Embryonic facial prominence (tissue), 1 donor: ENCODE data around the gene TLCD1.
A peak's percentile ranks its signal among the peaks of the same experiment; 100 is the strongest.
"Not testable (repeated sequence)": the region's sequence is repeated elsewhere in the genome, so short reads cannot be mapped to it uniquely, and the experiment has no call there.

Source experiments
- DNase-seq: peaks from one replicate; pipeline ENCODE4 v3.0.0-alpha.2; 2016; ENCODE audit errors: extremely low spot score

The TLCD1 gene

DNA sequence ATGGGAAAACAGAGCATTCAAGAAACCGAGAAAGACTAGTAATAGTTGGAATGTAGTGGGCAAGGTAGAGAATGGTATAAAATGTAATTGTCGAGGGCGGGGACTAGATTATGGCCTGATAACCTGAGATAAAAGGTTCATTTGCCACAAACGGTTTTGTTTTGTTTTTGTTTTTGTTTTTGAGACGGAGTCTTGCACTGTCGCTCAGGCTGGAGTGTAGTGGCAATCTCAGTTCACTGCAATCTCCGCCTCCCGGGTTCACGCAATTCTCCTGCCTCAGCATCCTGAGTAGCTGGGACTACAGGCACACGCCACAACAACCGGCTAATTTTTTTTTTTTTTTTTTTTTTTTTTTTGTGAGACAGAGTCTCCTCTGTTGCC, 3.9 kb upstream of the TLCD1 start:
- DNase-seq: no peak

GRCh38 chr17:28728364-28729200, 2.5 kb upstream of the TLCD1 start, which contains the start of gene NEK8:
TSS of gene NEK8 (plus strand) at chr17:28728788. CDS start at chr17:28728814, 26 bp downstream.
- DNase-seq: peak; percentile 90

DNA sequence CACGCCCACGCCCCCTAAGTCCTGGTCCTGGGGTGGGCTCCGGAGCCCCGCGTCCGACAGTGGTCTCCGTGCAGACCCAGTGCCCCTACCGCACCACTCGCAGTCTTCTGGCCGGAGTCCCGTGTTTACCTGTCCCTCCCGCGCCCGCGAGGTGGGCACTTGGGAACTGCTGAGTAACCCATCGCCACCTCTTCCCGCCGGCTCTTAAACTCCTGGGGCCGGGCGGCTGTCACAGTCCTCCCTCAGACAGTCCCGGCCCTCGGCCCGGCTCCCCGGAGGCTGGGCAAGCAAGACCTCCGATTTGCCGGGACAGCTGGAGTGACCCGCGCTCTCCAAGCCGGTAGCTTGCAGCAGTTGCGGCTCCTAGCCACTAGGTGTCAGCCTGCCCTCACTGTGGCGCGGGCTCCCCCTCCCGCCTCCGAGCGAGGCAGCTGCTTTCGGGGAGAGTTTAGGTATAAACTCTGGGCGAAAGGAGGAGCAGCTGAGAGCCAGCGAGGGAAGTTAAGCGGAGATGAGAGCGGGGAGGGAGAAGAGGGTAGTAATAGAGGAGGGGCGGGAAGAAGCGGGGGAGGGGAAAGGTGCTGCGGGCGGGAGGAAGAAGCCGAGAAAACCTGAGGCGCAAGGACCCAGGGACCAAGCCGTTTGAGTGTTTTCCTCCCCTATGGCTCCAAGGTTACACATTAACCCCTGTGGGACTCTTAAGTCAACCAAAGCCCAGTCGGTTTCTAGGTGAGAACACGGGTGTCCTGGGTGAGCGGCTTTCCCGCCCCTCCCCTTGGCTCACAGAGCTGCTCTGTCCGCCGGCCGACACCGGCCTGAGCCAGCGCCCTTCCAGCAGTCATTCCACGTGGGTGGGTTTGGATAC, 826 bp upstream of the TLCD1 start:
- peak; percentile 87 for DNase-seq

GRCh38 chr17:28725660-28726225, 290 bp downstream of the TLCD1 start:
- no peak for DNase-seq

GRCh38 chr17:28725166-28725659, 820 bp downstream of the TLCD1 start:
- no peak for DNase-seq

GRCh38 chr17:28724500-28725165, 1.4 kb downstream of the TLCD1 start:
- DNase-seq: no peak

DNA sequence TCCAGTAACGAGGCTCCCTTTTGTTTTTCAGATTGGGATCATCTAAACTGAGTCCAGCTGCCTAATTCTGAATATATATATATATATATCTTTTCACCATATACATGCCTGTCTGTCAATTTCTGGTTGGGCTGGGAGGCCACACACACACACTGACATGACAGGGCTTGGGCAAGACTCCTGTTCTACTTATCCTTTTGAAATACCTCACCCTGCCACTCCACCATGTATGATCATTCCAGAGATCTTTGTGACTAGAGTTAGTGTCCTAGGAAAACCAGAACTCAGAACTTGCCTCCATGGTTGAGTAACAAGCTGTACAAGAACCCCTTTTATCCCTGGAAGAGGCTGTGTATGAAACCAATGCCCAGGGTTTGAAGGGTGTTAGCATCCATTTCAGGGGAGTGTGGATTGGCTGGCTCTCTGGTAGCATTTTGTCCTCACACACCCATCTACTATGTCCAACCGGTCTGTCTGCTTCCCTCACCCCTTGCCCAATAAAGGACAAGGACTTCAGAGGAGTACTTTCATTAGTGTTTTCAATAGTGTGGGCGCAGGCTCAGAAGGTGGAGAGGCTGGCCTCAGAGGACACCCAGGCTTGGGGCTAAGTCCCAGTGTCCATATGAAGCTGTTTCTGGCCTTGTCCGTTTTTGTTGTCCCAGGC, 2.1 kb downstream of the TLCD1 start:
- not testable (repeated sequence) for DNase-seq

DNA sequence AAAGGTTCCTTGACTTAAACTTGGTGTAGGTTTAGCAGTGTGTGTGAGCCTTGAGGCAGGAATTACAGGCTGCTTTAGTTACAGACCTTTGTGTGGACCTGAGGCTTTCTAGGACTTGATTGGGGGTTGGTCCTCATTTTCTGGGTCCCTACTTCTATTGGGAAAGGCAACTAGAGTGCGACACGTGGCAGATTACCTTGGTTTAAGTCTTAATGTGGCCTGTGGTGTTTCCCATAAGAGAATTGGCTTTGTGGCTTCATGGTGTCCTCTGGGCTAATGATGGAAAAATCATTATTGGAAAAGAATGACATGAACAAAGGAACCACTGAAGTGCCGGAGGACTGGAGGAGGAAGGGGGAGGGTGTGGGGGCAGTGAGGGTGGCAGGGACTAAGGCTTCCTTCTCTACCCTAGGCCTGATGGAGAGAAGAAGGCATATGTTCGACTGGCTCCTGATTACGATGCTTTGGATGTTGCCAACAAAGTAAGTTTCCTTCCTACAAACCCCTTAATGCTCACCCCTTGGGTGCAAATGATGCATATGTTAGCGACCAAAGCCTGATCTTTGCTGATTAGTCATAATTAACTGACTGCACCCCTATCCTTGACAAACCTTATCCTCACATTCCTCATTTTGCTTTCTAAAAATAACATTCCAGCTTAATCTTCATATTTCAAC, 2.7 kb downstream of the TLCD1 start:
- DNase-seq: no peak

- DNase-seq: no peak
Observed at GRCh38 chr17:28722417-28723158, 3.4 kb downstream of the TLCD1 start.

DNA sequence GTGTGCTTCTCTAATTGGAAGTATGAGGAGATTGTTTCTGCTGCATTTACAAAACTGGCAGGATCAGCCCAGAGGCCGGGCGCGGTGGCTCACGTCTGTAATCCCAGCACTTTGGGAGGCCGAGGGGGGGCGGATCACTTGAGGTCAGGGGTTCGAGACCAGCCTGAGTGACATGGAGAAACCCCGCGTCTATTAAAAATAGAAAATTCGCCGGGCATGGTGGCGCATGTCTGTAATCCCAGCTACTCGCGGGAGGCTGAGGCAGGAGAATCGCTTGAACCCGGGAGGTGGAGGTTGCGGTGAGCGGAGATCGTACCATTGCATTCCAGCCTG, 5.1 kb downstream of the TLCD1 start:
- not testable (repeated sequence) for DNase-seq

DNA sequence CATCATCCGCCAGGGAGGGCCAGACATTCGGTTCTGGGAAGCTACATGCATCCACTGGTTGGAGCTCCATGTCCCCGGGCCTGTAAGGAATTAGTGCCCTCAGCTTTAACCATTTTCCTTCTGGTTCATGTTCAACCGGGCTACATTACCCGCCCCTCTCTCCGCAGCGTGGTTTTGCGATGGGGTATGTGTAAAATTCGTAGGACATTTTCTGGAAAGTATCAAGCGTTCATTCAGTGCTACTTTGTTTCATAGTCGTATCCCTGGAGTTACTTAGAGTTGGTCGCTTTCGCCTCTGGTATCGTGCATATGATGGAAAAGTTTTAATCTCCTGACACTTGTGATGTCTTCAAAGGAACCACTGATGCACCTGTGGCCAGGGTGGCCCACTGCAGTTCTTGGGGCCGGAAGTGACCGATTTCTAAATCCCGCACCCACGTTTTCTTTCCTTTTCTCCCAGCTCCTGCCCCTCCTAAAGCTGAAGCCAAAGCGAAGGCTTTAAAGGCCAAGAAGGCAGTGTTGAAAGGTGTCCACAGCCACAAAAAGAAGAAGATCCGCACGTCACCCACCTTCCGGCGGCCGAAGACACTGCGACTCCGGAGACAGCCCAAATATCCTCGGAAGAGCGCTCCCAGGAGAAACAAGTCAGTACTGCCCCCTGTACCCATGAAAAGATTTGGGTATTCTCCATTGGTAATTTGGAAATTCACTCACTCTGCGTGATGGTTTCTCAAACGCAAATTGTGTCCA, 5.6 kb downstream of the TLCD1 start:
- DNase-seq: no peak

GRCh38 chr17:28719021-28719433, 7.0 kb downstream of the TLCD1 start:
- DNase-seq: no peak

DNA sequence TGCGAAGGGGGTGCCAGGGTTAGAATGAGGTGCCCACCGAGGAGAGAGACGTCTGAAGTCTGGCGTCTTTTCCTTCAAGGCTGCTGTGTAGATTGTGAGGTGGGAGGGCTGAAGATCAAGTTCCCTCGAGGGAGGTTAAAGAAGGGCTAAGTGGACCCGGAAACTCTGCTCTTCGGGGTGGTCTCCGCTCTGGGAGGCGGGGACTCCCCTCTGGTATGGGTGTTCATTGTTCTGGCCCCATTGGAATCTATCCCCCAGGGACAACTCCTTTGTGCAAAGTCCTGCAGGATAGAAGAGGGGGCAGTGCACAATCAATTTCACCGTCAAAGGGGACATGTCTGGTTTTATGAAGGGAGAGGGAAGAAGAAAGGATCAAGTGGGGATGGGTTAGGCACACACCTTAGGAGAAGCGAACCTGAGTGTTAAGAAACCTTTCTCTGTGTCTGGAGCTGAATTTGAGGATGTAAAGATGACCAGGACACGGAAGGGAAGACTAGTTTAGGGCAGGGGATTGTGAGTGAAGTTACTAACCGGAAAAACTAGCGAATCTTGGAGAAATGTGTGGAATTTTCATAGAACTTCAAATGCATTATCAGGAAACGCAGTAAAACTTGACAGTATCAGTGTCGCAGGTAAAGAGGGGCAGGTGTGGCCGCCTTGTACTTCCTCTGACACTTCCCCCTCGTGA, 7.6 kb downstream of the TLCD1 start:
- no peak for DNase-seq

- peak; percentile 90 for DNase-seq
Observed at GRCh38 chr17:28717578-28718332, 8.3 kb downstream of the TLCD1 start, which contains the start of gene RAB34. TSS of gene RAB34 (minus strand) at chr17:28717868. CDS start at chr17:28717266, 602 bp downstream.

DNA sequence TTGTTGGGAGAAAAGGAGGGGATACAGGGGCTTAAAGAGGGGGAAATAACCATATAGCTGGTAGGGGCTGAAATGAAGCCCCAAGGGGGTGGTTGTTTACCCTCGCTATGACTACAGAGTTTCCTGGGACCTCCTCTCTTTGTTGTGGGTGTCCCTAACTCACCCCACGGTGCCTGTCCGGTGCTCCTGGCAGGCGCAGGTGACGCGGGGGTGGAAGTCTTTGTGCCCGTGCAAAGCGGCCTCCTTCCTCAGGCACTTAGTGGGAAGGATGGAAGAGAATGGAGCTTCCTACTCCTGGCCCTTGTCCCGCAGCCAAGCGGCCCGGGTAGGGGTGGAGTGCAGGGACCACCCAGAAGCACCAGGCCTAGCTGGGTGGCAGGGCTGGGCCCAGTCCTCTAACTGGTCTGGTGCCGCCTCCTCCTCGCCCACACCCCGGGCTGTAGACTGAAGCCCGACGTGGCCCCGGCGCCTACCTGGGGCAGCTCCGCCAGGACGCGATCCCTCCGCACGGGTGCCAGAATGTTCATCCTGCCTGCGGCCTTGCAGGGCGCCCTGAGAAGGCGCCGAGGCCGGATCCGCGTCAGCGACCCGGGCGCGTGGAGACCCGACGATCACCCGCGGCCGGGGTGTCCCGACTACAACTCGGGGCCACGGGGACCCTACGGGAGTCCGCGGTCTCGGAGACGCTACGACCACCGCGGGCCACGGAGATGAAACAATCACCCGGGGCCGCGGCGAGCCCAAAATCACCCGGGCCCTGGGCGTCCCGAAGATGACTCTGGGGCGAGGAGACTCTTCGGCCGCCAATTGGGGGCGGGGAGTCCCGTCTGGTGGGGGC, 9.1 kb downstream of the TLCD1 start:
- no peak for DNase-seq

DNA sequence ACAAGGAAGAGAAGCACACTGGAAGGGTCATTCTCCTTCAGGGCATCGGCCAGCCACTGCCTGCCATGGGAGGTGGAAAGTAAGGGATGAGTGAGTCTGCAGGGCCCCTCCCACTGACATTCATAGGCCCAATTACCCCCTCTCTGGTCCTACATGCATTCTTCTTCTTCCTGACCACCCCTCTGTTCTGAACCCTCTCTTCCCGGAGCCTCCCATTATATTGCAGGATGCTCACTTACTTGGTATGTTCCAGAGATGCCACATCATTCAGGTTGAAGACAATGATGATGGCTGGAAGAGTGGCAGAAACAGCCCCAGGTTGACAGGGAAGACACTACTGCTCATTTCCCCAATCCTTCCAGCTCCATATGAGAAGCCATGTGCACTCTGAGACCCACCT, 10.8 kb downstream of the TLCD1 start:
- DNase-seq: no peak

- no peak for DNase-seq
Observed at GRCh38 chr17:28714281-28714680, 11.8 kb downstream of the TLCD1 start.
